Measurements from ENCODE around the gene MAPKAPK2.

Gene MAPKAPK2

DNA sequence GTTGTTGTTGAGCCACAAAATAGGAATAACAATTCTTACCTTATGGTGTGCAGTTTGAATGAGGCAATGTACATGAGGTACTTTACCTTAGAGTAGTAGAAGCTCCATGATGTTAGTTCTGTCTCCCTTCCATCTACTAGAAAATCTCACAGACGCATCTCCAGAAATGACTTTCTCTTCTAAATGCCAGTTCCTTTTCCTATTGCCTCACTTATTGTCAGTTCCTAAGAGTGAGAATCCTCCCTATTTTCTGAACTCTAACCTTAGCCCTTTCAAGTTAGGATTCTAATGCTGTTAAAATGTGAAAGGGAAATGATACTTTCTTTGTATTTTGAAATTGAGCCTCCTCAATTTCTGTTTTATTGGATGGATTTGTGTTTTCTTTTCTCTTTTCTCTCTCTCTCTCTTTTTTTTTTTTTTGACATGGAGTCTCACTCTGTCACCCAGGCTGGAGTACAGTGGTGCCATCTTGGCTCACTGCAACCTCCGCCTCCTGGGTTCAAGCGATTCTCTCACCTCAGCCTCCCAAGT, 18.6 kb upstream of the MAPKAPK2 start:
- Histone ChIP-seq H3K9me3 (ENCODE audit: control insufficient read depth, insufficient read depth, low read length) (no peaks in the 10 kb centered on the region), H3K4me1 (ENCODE audit: insufficient read depth, low read length) (peaks cover 4% of the 10 kb centered on the region; the same call in 1 of the 2 replicates), H3K9ac (ENCODE audit: low read depth, low read length) (no peak overlapping the region), H3K36me3 (ENCODE audit: insufficient read depth, low read length) (no peaks in the 10 kb centered on the region)

DNA sequence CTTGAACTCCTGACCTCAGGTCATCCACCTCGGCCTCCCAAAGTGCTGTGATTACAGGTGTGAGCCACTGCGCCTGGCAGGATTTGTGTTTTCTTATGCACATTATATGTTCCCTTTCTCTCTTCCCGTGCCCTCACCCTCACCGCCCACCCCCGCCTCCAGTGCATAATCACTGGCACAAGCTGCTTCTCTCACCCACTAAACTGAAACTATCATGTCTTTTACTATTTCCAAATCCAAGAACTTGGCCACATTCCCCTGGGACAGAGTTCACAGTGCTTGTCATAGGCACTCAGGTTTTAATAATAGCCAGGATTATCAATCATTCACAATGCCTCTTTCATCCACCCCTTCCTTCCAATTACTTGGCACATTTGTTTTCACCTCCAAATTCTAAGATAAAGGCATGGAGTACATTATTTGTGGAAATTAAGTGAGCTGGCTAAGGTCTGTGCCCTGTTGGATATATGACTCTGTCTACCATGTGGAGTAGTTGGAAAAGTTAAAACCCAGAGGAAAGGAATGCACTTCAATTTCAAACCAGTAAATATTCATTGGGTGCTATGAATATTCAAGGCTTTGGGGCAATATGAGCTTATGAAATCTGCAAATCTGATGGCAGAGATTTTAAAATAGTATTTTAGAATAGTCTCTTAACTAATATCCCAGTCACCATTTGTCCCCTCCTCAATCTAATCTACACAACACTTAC, 17.6 kb upstream of the MAPKAPK2 start:
- Histone ChIP-seq H3K36me3 (ENCODE audit: insufficient read depth, low read length) (no peaks in the 10 kb centered on the region), H3K9me3 (ENCODE audit: control insufficient read depth, insufficient read depth, low read length) (no peaks in the 10 kb centered on the region), H3K9ac (ENCODE audit: low read depth, low read length) (no peak overlapping the region), H3K4me1 (ENCODE audit: insufficient read depth, low read length) (peaks cover 12% of the 10 kb centered on the region)

DNA sequence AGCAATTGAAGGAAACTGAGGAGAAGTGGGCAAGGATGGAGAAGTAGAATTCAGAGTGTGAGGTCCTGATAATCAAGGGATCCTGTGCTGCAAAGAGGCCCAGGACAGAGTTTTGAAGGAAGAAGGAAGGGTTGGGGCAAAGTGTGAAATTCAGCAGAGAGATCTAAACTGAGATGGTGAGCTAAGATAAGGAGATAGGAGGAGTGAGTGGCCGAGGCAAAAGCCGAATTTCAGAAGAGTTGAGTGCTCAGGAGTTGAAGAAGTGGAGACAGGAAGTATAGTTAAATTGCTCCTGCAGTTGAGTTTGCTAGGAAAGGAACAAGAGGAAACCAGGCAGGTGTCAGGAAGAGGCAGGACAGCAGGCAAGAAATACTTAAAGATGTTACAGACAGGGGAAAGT, 16.4 kb upstream of the MAPKAPK2 start:
- Histone ChIP-seq H3K9me3 (ENCODE audit: control insufficient read depth, insufficient read depth, low read length) (no peaks in the 10 kb centered on the region), H3K36me3 (ENCODE audit: insufficient read depth, low read length) (no peaks in the 10 kb centered on the region), H3K4me1 (ENCODE audit: insufficient read depth, low read length) (peaks cover 22% of the 10 kb centered on the region), H3K9ac (ENCODE audit: low read depth, low read length) (no peak overlapping the region)

DNA sequence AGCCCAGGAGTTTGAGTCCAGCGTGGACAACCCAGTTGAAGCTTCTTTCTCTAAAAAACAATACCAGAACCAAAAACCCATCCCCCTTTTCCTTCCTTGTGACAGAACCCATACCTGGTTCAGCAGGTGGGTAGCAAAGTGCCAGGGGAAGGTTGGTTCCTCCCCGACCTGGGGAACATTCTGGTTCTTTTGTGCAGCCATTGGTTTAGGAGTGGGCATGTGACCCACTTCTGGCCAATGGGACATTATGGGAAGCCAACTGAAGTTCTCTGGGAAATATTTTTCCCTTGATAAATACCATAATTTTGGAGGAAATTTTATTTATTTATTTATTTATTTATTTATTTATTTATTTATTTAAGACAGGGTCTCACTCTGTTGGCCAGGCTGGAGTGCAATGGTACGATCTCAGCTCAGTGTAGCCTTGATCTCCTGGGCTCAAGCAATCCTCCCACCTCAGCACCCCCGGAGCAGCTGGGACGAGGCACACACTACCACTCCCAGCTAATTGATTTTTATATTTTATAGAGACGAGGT, 15.8 kb upstream of the MAPKAPK2 start:
- Histone ChIP-seq H3K4me1 (ENCODE audit: insufficient read depth, low read length) (peaks cover 23% of the 10 kb centered on the region), H3K36me3 (ENCODE audit: insufficient read depth, low read length) (no peaks in the 10 kb centered on the region), H3K9ac (ENCODE audit: low read depth, low read length) (no peak overlapping the region), H3K9me3 (ENCODE audit: control insufficient read depth, insufficient read depth, low read length) (no peaks in the 10 kb centered on the region)

DNA sequence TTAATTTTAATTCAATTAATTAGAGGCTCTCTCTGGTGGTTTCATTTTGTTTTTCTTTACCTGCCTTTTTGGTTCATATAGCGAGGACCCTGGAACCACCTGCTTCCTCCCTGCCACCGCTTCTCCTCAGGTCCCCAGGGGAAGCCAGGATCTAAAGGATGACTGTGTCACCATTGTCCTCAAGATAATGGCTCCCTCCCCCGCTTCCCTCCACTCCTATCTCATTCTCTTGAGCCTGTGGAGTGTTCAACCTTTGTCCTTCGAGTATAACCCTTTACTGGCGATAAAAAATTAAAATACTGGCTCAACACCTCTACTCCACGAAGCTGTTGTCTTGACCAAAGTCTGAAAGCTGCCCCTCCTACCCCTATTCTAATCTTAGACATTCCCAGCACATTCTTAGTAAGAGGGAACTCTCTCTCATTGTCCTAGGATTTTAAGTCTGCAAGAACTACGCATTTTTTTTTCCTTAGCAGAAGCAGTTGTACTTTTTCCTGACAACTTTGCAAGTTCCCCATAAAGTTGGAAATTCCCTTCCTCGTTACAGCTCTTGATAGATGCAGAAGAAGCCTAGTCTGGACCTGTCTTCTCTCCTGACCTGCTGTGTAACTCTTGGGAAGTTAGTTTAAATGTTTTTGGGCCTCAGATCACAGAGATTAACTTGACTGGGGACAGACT, 12.6 kb upstream of the MAPKAPK2 start:
- Histone ChIP-seq H3K4me1 (ENCODE audit: insufficient read depth, low read length) (peaks cover 23% of the 10 kb centered on the region), H3K9me3 (ENCODE audit: control insufficient read depth, insufficient read depth, low read length) (no peaks in the 10 kb centered on the region), H3K9ac (ENCODE audit: low read depth, low read length) (no peak overlapping the region), H3K36me3 (ENCODE audit: insufficient read depth, low read length) (no peaks in the 10 kb centered on the region)

DNA sequence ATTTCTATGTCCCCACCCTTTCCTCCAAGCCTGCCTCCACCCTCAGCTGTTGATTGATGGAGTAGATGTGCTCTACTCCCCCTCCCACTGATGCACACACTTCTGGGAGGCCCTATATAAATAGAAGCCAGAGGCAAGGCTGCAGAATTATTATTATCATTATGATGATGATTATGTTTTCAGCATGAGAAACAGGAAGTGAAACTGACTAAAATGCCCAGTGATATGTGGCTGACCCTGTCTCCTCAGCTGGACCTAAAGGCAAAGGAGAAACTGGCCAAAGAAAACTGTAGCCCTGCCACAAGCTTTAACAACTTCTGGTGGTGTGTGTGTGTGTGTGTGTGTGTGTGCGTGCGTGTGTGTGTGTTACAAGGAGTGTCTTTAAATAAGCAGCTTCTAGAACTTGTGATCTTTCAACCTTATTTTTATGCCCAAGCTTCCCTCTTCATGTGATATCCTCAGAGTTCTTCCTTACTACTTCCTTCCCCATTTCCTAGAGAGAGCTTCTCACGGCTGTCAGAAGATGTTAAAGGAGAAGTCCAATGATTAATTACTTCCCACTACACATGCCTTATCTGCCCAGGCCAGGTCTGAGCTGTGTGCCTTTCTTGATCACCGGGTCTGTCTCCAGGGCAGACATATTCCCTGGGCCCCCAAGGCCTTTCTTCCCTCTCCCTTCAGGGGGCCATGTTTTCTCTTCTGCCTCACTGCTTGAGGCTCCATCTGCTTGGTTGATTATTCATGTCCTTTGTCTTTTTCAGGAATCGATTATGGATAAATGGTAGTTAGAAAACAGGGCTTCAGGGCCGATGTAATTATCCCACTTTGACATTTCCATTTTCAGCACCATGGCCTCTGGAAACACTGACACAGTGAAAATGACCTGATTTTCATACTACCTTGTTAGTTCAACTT, 11.6 kb upstream of the MAPKAPK2 start:
- Histone ChIP-seq H3K36me3 (ENCODE audit: insufficient read depth, low read length) (no peaks in the 10 kb centered on the region), H3K9ac (ENCODE audit: low read depth, low read length) (no peak overlapping the region), H3K9me3 (ENCODE audit: control insufficient read depth, insufficient read depth, low read length) (no peaks in the 10 kb centered on the region), H3K4me1 (ENCODE audit: insufficient read depth, low read length) (peaks cover 23% of the 10 kb centered on the region)

DNA sequence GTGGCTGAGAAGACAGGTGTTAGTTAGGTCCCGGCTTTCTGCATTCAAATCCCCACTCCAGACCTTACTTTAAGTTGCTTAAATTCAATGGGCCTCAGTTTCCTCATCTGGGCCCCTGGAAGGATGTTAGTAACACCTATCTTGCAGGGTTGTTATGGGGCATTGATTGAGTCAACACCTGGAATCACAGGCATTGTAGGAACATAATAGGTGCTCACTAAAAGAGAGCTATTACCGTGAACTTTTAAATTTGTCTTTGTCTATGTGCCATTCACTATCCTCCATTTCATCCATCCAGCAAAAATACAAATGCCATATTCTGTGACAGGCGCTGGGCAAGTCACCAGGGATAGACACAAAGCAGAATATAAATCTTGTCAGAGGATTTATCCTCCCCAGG, 10.5 kb upstream of the MAPKAPK2 start:
- no peak overlapping the region for H3K9ac ChIP-seq (ENCODE audit: low read depth, low read length)
- H3K4me1 ChIP-seq (ENCODE audit: insufficient read depth, low read length) = peaks cover 23% of the 10 kb centered on the region
- H3K9me3 ChIP-seq (ENCODE audit: control insufficient read depth, insufficient read depth, low read length) = no peaks in the 10 kb centered on the region
- no peaks in the 10 kb centered on the region for H3K36me3 ChIP-seq (ENCODE audit: insufficient read depth, low read length)

DNA sequence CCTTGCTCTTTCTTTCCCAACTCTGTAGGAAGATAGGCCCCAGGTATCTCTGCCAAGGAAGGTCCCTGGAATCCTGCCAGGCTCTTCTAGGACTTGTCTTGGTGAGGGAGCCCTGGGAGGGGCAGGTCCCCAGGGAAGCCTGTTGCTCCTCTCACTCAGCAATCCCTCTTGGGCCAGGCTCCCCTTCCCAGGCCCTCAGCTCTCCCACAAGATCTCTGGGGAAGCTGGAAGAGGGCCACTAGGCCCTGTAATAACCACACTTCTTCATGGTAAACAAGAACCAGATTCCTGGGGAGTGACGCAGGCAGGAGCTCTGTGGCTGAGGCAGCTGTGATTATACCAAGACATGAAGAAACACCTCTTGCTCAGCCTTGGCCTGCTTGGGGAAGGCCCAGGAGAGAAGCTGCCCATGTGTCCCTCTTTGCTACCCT, 9.9 kb upstream of the MAPKAPK2 start:
- H3K9me3 ChIP-seq (ENCODE audit: control insufficient read depth, insufficient read depth, low read length) = no peaks in the 10 kb centered on the region
- H3K4me1 ChIP-seq (ENCODE audit: insufficient read depth, low read length) = peaks cover 23% of the 10 kb centered on the region
- H3K9ac ChIP-seq (ENCODE audit: low read depth, low read length) = no peak overlapping the region

DNA sequence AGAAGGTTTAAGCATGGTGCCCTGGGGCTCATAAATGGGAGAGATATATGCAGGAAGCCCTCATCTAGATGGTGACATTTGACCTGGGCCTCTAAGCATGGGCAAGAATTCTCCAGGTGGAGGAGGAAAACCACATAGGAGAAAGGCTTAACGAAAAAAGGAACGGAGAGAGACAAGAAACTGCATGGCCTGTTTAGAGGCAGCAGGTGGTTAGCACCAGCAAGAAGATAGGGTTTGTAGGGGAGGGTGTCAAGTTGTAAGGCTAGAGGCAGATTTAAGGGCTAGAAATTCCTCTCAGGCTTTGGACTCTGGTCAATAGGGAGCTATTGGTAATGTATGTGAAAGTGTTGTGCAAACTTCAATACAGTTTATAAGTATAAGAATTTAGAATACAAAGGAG, 8.2 kb upstream of the MAPKAPK2 start:
- Histone ChIP-seq H3K9ac (ENCODE audit: low read depth, low read length) (no peak overlapping the region), H3K4me1 (ENCODE audit: insufficient read depth, low read length) (peaks cover 18% of the 10 kb centered on the region), H3K9me3 (ENCODE audit: control insufficient read depth, insufficient read depth, low read length) (no peaks in the 10 kb centered on the region), H3K36me3 (ENCODE audit: insufficient read depth, low read length) (no peaks in the 10 kb centered on the region)

More for the DNA sequence above, 9.9 kb upstream of the MAPKAPK2 start:
- no peaks in the 10 kb centered on the region for H3K36me3 ChIP-seq (ENCODE audit: insufficient read depth, low read length)

DNA sequence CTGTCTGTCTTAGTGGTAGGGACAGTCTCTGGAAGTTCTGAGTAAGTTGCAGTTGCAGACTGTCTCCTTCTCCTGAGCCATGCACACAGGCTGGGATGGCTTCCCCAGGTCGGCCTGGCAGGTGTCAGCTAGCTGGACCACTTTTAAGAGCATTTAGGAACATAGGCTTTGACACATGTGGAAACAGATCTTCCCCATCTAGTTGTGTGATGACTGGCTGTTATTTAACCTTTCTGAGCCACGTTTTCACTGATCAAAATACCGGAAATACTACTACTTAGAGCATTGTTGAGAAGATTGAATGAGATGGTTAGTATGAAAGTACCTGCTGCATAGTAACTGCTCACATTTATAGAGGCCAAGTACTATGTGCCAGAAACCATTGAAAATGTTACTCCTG, 6.2 kb upstream of the MAPKAPK2 start:
- no peak overlapping the region for H3K9ac ChIP-seq (ENCODE audit: low read depth, low read length)
- H3K36me3 ChIP-seq (ENCODE audit: insufficient read depth, low read length) = no peaks in the 10 kb centered on the region
- 0 out of 2 replicates have a peak, but pooled peaks cover under 1% of the 10 kb centered on the region for H3K4me1 ChIP-seq (ENCODE audit: insufficient read depth, low read length)
- H3K9me3 ChIP-seq (ENCODE audit: control insufficient read depth, insufficient read depth, low read length) = no peaks in the 10 kb centered on the region

DNA sequence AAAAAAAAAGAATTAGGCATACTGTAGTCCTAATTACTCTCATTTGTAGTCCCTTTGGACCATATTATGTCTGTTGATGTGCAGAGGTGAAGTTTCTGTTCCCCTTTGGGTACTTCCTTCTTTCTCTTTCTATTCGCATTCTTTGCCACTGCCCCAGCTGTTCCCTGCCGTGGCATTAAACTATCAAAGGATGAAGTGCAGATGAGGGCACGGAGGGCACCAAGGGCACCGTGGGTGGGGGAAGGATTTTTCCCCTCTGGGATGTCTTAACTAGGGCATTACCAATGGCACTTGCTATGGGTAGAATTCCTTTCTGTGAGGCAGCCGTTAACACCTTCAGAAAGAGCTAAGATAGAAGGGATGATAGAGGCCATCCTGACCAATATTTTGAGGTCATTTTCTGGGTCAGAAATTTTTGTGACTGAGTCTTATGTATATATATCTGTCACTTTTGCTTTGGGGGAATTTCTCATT, 4.9 kb upstream of the MAPKAPK2 start:
- H3K9ac ChIP-seq (ENCODE audit: low read depth, low read length) = no peak overlapping the region

DNA sequence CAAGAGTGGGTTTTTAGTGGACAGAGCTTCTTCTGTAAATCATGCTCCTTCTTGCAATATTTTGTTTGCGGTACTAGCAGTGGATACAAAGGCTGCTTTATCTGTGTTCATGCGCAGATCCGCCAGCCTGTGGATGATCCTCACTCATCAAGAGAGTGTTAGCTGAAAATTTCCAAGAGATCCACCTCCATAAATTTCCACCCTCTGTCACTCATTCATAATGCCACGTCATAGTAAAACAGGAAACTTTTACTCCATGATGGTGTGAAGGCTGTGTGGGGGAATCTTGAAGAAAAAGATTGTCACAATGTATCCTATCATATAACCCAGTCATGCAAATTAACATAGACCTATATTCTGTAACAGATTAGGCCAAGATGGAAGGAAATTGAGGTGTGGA, 4.4 kb upstream of the MAPKAPK2 start:
- Histone ChIP-seq H3K4me1 (ENCODE audit: insufficient read depth, low read length) (no peaks in the 10 kb centered on the region), H3K9me3 (ENCODE audit: control insufficient read depth, insufficient read depth, low read length) (no peaks in the 10 kb centered on the region), H3K9ac (ENCODE audit: low read depth, low read length) (no peak overlapping the region), H3K36me3 (ENCODE audit: insufficient read depth, low read length) (no peaks in the 10 kb centered on the region)

More for the DNA sequence above, 4.9 kb upstream of the MAPKAPK2 start:
- H3K9me3 ChIP-seq (ENCODE audit: control insufficient read depth, insufficient read depth, low read length) = no peaks in the 10 kb centered on the region
- H3K4me1 ChIP-seq (ENCODE audit: insufficient read depth, low read length) = no peaks in the 10 kb centered on the region
- H3K36me3 ChIP-seq (ENCODE audit: insufficient read depth, low read length) = no peaks in the 10 kb centered on the region

DNA sequence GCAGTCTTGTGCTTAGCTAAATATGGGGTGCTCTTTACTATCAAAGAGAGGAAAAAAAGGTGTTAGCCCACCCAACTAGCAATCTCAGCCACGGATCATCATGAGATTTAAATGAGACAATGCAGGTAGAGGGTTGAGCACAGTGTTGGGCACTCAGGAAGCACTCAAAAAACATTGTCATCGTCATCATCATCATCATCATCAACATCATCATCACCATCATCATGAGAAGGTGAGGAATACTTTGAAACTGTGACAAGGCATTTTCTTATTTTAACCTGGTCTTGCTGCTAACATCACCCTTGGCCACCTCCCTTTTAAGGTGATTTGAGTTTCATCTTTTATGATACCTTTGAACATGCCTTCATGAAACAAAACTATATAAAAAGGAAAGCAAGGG, 3.3 kb upstream of the MAPKAPK2 start:
- Histone ChIP-seq H3K36me3 (ENCODE audit: insufficient read depth, low read length) (no peaks in the 10 kb centered on the region), H3K4me1 (ENCODE audit: insufficient read depth, low read length) (no peaks in the 10 kb centered on the region)

DNA sequence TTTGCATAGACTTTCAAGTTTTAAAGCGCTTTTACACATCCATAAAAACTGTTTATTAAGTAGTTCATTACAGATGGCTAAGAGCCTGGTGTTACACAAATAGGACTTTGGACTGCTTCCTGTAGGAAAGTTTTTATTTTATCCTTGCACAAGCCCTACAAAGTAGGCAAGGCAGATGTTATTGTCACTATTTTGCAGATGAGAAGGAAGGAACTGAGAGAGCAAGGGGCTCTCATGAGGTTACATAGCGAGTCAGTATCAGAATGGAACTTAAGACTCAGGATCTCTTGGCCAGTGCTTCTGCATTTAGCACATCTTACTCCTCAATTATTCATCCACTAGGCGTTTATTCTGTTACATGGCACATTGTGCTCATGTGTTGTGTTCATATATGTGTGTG, 2.6 kb upstream of the MAPKAPK2 start:
- Histone ChIP-seq H3K9ac (ENCODE audit: low read depth, low read length) (no peak overlapping the region), H3K36me3 (ENCODE audit: insufficient read depth, low read length) (no peaks in the 10 kb centered on the region), H3K4me1 (ENCODE audit: insufficient read depth, low read length) (peaks cover 7% of the 10 kb centered on the region), H3K9me3 (ENCODE audit: control insufficient read depth, insufficient read depth, low read length) (no peaks in the 10 kb centered on the region)

More for the DNA sequence above, 3.3 kb upstream of the MAPKAPK2 start:
- Histone ChIP-seq H3K9ac (ENCODE audit: low read depth, low read length) (no peak overlapping the region), H3K9me3 (ENCODE audit: control insufficient read depth, insufficient read depth, low read length) (no peaks in the 10 kb centered on the region)

Data from ES-I3 (cell line).